GM12801 (cell line): ENCODE data around the gene KAZN.

Source experiments
- CTCF ChIP-seq: IDR thresholded peaks from one replicate; pipeline ENCODE4 v1.5.1; 2011; ENCODE audit warnings: control low read depth; ENCODE audit not compliant: insufficient read length; ENCODE audit errors: extremely low read depth

The KAZN gene

DNA sequence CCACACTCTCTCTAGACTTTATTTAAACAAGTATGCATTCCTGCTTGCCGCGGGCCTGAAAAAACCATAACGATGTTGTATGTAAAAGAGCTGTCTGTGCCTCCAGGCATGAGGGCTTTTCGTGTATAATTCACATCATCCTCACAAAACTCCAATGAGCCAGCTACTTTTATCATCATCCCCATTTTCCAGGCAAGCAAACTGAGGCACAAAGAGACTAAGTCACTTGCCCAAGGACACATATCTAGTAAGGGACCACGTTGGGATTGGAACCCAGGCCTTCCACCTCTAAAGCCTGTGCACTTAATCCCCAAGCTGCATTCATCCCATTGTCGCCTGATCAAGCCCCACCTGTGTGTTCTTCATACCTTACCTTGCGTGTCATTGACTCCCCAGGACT, 226.9 kb downstream of the KAZN start:
- TF ChIP-seq CTCF, result no peak

DNA sequence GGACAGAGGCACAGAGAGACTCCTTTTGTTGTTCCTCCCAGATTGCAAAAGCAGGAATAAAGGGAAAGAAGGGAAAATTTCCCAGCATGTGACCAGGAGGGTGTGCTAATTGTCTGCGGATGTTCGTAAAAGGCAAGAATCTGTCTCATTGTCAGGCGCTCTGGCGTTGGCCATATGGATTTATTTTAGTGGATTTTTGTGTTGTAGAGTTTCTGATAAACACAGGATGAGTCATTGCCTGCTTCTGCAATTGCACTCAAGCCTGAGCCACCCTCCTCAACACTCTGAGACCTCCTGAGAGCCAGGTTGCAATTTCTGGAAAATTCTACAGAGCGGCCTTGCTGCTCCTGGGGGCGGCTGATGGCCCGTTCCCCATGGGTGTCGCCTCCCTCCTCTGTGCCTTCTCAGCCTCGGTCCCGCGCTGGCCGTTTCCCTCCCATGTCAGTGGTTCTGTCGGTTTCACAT, 227.7 kb downstream of the KAZN start:
- no peak for TF ChIP-seq CTCF

- TF ChIP-seq CTCF, result no peak
These were observed 228.3 kb downstream of the KAZN start for GRCh38 chr1:14826731-14827326.

DNA sequence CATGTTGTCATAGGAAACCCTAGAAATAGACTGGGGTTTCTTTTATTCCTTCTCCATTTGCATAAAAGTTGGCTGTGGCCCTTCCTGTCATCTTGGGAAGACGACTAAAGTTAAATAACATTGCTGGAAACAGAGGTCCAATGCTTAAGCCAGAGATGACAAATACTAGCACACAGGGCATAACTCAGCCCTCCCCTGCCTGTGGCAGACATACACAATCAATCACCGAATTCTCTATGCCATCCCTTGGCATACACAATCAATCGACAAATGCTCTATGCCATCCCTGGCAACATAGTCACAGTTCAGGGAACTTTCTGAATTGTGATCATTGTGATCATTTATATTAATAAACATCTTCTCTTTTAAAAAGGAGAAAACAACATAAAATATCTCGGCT, 229.4 kb downstream of the KAZN start:
- no peak for TF ChIP-seq CTCF

GRCh38 chr1:14828665-14829064, 230.2 kb downstream of the KAZN start:
- TF ChIP-seq CTCF, result no peak

GRCh38 chr1:14835725-14836124, 237.2 kb downstream of the KAZN start:
- TF ChIP-seq CTCF, result no peak

GRCh38 chr1:14836426-14837140, 238.1 kb downstream of the KAZN start:
- no peak for TF ChIP-seq CTCF
